Measurements from ENCODE around the gene KCNH4.
"Not testable (repeated sequence)": the region's sequence is repeated elsewhere in the genome, so short reads cannot be mapped to it uniquely, and the experiment has no call there.

Gene KCNH4

GRCh38 chr17:42178817-42179216 lies 2.1 kb downstream of the KCNH4 start:
- no peak for DNase-seq

GRCh38 chr17:42177684-42178083 lies 3.3 kb downstream of the KCNH4 start:
- DNase-seq, result no peak

- DNase-seq, result no peak
These were observed 6.7 kb downstream of the KCNH4 start for GRCh38 chr17:42174126-42174783.

DNA sequence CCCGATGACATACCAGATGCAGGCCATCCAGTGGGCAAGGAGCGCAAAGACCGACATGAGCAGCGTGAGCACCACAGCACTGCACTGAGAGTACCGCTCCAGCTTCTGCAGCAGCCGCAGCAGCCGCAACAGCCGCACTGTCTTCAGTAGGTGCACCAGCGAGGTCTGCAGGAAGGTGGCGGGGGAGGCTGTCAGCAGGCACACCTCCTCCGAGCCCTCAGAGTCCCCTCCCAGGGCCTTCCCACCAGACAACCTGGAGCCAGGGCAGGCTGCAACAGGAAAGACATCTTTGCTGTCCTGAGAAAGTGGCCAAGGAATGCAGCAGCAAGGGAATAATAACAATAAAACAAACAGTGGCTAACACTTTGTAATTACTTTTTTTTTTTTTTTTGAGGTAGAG lies 9.1 kb downstream of the KCNH4 start:
- DNase-seq, result no peak

DNA sequence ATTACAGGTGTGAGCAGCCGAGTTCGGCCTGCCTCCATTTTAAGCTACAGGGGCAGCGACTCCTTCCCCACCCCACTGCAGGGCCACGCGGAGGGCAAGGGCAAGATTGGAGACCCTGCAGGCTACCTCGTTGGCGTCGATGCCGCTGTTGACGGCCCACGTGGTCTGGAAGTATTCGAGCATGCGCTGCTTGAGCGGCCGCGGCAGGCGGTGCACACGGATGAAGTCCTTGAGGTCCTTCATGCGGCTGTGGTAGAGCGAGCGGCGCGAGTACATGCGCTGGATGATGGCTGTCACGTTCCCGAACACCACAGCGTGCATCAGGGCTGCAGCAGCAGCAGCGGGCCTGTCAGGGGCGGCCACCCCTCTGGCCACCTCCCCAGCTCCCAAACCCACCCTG lies 11.6 kb downstream of the KCNH4 start:
- DNase-seq, result no peak

- no peak for DNase-seq
These were observed 13.1 kb downstream of the KCNH4 start for GRCh38 chr17:42167807-42168206.

- DNase-seq, result no peak
These were observed 14.7 kb downstream of the KCNH4 start for GRCh38 chr17:42166196-42166763.

DNA sequence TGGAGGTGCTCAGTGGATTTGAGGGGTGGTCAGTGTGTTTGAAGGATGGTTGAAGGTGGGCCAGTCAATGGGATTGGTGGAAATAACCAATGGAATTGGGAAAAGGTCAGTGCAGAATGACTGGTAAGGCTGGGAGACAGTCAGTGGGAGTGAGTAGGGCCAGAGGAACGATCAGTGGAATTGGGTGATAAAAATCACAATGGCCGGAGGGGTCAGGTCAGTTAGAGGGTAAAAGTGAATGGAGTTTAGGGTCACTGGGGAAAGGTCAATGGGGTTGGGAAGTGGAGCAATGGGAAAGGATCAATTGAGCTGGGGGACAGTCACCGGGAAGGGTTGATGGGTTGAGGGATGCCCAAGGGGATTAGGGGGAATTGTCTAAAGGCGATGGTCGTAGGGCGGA lies 15.2 kb downstream of the KCNH4 start:
- no peak for DNase-seq

- no peak for DNase-seq
These were observed 17.1 kb downstream of the KCNH4 start for GRCh38 chr17:42163696-42164407.

DNA sequence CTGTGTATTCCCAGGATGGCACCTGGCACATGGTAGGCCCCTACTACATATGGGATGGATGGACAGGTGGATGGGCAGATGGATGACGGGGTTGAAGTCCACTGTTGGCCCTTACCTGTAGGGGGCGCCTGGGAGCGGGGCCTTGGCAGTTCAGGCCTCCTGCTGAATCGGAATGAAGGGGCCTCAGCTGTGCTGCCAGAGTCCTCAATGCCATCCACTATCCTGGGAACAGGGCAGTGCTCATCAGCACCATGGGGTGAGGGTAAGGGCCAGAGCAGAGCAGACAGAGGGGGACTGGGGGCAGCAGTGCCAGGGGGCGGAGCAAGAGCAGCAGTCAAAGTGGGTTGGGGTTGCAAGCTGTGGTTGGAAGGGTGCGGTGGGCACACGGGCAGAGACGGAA lies 17.8 kb downstream of the KCNH4 start:
- DNase-seq, result no peak

GRCh38 chr17:42160531-42160910 lies 20.4 kb downstream of the KCNH4 start:
- DNase-seq, result no peak

DNA sequence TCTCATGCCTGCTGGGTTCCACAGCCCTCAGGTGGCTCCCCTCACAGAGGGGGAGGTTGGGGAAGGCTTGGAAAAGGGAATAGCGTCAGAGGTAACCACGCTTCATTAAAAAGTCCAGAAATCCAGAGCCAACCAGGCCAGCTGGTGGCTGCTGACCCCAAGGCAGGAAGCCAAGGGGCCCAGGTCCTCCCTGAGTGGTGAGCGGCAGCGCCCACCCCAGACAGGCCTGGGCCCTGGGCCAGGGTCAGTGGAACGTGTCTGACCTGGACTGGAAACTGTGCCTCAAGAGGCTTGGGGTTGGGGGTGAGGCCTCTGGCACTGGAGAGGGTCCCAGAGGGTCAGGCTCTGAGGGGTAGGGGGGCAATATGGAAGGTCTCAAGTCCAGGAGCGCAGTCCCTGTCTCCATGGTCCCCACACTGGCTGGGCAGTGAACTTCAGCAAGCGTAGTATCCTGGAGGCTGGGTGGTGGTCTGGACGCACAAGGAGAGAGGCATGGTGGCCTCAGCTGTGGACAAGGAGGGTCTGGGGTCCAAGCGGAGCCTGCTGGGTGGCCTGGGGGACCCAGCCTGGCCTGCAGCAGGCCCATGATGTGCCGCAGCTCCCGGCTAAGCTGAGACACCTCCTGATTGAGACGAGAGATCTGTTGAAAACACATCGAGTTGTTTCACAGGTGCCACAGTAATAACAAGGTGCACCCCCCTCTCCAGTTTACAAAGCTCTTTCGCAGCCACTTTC lies 21.0 kb downstream of the KCNH4 start:
- no peak for DNase-seq

DNA sequence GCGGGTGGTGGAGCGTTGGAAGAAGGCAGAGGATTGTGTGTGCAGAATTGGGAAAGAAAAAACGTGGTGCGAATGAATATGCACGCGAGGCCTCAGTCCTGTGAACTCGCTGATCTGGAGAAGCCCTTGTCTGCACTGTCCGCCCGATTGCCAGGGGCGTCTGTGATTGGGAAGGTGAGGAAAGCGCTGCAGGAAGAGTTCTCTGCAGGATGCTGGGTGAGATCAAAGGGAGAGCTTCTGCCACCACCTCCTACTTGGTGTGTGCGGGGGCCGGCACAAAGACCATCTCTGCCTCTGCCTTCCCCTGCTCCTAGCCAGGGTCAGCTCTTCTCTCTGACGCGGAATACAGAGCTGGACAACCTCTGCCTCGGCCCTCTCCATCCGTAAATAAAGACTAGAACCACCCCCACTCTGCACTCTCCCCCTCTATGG lies 25.3 kb downstream of the KCNH4 start:
- DNase-seq, result no peak

DNA sequence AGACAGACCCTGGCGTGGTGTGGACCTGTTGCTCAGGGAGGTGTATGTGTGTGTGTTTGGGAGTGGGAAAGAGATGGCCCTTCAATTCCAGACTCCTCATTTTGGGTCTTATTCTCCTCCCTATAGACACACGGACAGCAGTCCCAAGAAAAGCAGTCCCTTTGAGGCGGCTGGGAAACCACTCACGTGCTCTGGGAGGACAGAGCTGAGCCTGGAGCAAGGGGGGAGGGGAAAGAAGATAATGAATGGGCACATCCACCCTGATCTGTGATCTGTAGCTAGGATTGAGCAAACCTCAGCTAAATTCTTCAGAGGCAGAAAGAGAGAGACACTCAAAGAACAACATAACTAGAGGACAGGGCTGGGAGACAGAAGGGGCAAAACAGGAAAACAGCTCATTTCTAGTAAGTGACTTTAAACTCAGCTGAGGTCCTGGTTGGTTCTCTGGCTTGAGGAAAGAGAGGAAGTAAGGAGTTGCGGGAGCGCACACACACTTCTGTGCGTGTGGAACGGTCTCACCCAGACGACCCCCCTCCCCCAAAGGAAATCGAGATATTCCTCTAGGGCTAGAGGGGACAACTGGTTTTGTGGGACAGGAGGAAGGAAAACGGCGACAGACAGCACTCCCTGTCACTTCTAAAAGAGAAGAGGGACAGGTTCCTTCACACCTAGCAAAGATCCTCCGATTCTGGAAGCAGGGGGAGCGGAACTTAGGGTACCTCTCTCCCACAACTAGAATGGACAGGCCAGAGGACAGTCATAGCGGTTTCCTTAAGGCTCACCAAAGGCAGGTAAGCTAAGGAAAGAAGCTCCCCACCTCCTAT lies 26.8 kb downstream of the KCNH4 start:
- DNase-seq, result no peak

GRCh38 chr17:42146911-42147607 lies 33.9 kb downstream of the KCNH4 start:
- no peak for DNase-seq

DNA sequence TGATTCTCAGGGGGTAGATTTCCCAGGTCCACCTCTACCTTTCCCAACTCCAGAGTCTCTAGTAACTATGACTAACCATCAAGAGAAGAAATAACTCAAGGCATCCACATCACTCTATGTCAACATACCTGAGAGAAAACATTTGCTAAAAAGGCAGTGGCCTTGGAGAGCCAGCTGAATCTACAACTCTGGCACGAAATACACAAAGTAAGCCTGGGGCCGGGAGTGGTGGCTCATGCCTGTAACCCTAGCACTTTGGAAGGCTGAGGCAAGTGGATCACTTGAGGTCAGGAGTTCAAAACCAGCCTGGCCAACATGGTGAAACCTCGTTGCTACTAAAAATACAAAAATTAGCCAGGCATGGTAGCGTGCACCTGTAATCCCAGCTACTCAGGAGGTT lies 37.8 kb downstream of the KCNH4 start:
- not testable (repeated sequence) for DNase-seq

- DNase-seq, result no peak
These were observed 38.5 kb downstream of the KCNH4 start for GRCh38 chr17:42142371-42142896.

GRCh38 chr17:42141382-42141781 lies 39.6 kb downstream of the KCNH4 start:
- DNase-seq, result no peak

DNA sequence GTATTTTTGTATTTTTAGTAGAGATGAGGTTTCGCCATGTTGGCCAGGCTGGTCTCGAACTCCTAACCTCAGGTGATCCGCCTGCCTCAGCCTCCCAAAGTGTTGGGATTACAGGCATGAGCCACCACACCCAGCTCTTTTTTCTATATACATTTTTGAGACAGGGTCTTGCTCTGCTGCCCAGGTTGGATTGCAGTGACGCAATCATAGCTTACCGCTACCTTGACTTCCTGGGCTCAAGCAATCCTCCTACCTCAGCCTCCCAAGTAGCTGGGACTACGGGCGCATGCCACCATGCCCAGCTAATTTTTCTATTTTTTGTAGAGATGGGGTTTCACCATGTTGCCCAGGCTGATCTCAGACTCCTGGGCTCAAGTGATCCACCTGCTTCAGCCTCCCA lies 40.3 kb downstream of the KCNH4 start:
- not testable (repeated sequence) for DNase-seq

- no peak for DNase-seq
These were observed 42.0 kb downstream of the KCNH4 start for GRCh38 chr17:42138749-42139492.

- DNase-seq, result no peak
These were observed 44.3 kb downstream of the KCNH4 start for GRCh38 chr17:42136654-42137051.

Measured in hippocampal formation (tissue), 2 donors.